ENCODE measurements around the gene CDK14. TPM values are rescaled to one million over a fixed set of nuclear protein-coding genes. Genes with fewer than 3 reads are reported as not detected.
A peak's percentile ranks its signal among the peaks of the same experiment; 100 is the strongest.

CDK14 gene
- total and polyA plus RNA-seq, 2 donors (not counting 1 experiment from before 2014, with no cell fraction given): 42.1 to 167 TPM

DNA sequence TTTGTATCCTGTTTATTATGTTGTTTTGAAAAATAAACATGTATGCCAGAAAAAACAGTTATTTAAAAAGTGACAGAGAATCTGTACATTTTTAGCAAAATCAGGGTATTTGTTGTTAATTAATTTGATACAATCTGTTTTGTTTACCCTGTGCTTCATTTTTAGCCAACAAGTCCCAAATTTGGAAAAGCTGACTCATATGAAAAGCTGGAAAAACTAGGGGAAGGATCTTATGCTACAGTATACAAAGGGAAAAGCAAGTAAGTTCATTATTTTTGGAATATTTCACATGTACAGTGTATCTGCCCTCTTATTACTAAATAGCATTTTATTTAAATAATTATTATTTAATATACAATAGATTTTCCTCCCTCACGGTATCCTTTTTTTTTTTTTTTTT is 151.4 kb downstream of the CDK14 start:
- TF ChIP-seq EZH2 (IDR thresholded peaks at IDR 0.05; ENCODE audit: borderline replicate concordance, insufficient read depth, low read depth, low read length, poor library complexity, severe bottlenecking) (no peak), CTCF (IDR thresholded peaks at IDR 0.05) (no peak)
- Histone ChIP-seq H3K27ac (ENCODE audit: low read length in 2 of 2) (no peak overlapping the region), H2AFZ (ENCODE audit: insufficient read depth, low read depth, low read length, poor library complexity, severe bottlenecking) (no peak overlapping the region), H4K20me1 (ENCODE audit: control insufficient read depth, insufficient read depth, low read length, poor library complexity, severe bottlenecking) (no peaks in the 10 kb centered on the region), H3K79me2 (ENCODE audit: control insufficient read depth, insufficient read depth, low read length) (peaks cover 91% of the 10 kb centered on the region), H3K4me2 (replicated peaks; ENCODE audit: low read depth, low read length, poor library complexity, severe bottlenecking) (no peak overlapping the region), H3K4me3 (ENCODE audit: control extremely low read depth in 1 of 5, extremely low read depth in 1 of 5, insufficient read depth in 1 of 5, low read depth in 2 of 5, low read length in 4 of 5) (no peak overlapping the region), H3K9me3 (ENCODE audit: control extremely low read depth in 1 of 3, control insufficient read depth in 2 of 3, insufficient read depth in 1 of 3, low read length in 2 of 3) (no peaks in the 10 kb centered on the region), H3K27me3 (replicated peaks in 1 of 4; ENCODE audit: control extremely low read depth in 1 of 4, control insufficient read depth in 3 of 4, insufficient read depth in 4 of 4, low read length in 3 of 4) (no peaks in the 10 kb centered on the region), H3K36me3 (replicated peaks in 1 of 2; ENCODE audit: control extremely low read depth in 1 of 2, control insufficient read depth in 1 of 2, extremely low read depth in 1 of 2, insufficient read depth in 2 of 2, low read length in 1 of 2) (peaks cover 0 to 14% of the 10 kb centered on the region in 2 experiments), H3K9ac (ENCODE audit: low read length) (no peak overlapping the region), H3K4me1 (ENCODE audit: control insufficient read depth in 2 of 2, insufficient read depth in 2 of 2, low read length in 2 of 2) (peaks cover 13 to 19% of the 10 kb centered on the region in 2 donors)
- WGBS (ENCODE audit: insufficient coverage): no CpG with 5 or more reads among the region's 1 CpG
- CTCF ChIA-PET: interaction anchor here (1.4 to 5.0 kb wide), 4 partner anchors 10 to 57 kb away, joined by 4 to 72 read pairs (median 6); no protein-coding TSS in a partner anchor
- POLR2A ChIA-PET: interaction anchor here (0.7 kb wide), 1 partner anchor 35 kb away, joined by 5 read pairs; no protein-coding TSS in a partner anchor
- Mint-ChIP-seq H3K27me3 (no peaks in the 10 kb centered on the region), H3K4me1 (peaks cover 49% of the 10 kb centered on the region), H3K4me3 (no peak overlapping the region), H3K27ac (peak overlapping the region; percentile 3), H3K9me3 (ENCODE audit: insufficient read depth) (no peaks in the 10 kb centered on the region)
- no peak for DNase-seq
- no peak for ATAC-seq (ENCODE audit: low read depth)
- intact Hi-C loops (cut with micrococcal nuclease): no loop called here

GRCh38 chr7:90749262-90749661 is 153.1 kb downstream of the CDK14 start:
- Histone ChIP-seq H3K4me2 (replicated peaks; ENCODE audit: low read depth, low read length, poor library complexity, severe bottlenecking) (peak overlapping the region; percentile 32), H3K79me2 (ENCODE audit: control insufficient read depth, insufficient read depth, low read length) (peaks cover 92% of the 10 kb centered on the region), H3K9ac (ENCODE audit: low read length) (no peak overlapping the region), H2AFZ (ENCODE audit: insufficient read depth, low read depth, low read length, poor library complexity, severe bottlenecking) (peak overlapping the region; percentile 5), H3K4me1 (ENCODE audit: control insufficient read depth in 2 of 2, insufficient read depth in 2 of 2, low read length in 2 of 2) (peaks cover 15 to 24% of the 10 kb centered on the region in 2 donors), H4K20me1 (ENCODE audit: control insufficient read depth, insufficient read depth, low read length, poor library complexity, severe bottlenecking) (no peaks in the 10 kb centered on the region), H3K36me3 (replicated peaks in 1 of 2; ENCODE audit: control extremely low read depth in 1 of 2, control insufficient read depth in 1 of 2, extremely low read depth in 1 of 2, insufficient read depth in 2 of 2, low read length in 1 of 2) (peaks cover 0 to 14% of the 10 kb centered on the region in 2 experiments), H3K4me3 (ENCODE audit: control extremely low read depth in 1 of 5, extremely low read depth in 1 of 5, insufficient read depth in 1 of 5, low read depth in 2 of 5, low read length in 4 of 5) (no peak overlapping the region), H3K27me3 (replicated peaks in 1 of 4; ENCODE audit: control extremely low read depth in 1 of 4, control insufficient read depth in 3 of 4, insufficient read depth in 4 of 4, low read length in 3 of 4) (no peaks in the 10 kb centered on the region), H3K9me3 (ENCODE audit: control extremely low read depth in 1 of 3, control insufficient read depth in 2 of 3, insufficient read depth in 1 of 3, low read length in 2 of 3) (no peaks in the 10 kb centered on the region), H3K27ac (ENCODE audit: low read length in 2 of 2) (no peak overlapping the region)
- Mint-ChIP-seq H3K27me3 (no peaks in the 10 kb centered on the region), H3K27ac (peak overlapping the region; percentile 54), H3K4me1 (peaks cover 66% of the 10 kb centered on the region), H3K9me3 (ENCODE audit: insufficient read depth) (peaks cover 4% of the 10 kb centered on the region), H3K4me3 (peak overlapping the region; percentile 52)
- POLR2A ChIA-PET: interaction anchor here (2.1 kb wide), 1 partner anchor 40 kb away, joined by 5 read pairs; no protein-coding TSS in a partner anchor
- ATAC-seq (ENCODE audit: low read depth): no peak
- no peak for DNase-seq
- CTCF ChIA-PET: interaction anchor here (0.8 to 5.0 kb wide), 13 partner anchors 9 to 294 kb away, joined by 3 to 72 read pairs (median 6); no protein-coding TSS in a partner anchor
- TF ChIP-seq CTCF (IDR thresholded peaks at IDR 0.05): no peak
- no peak for TF ChIP-seq EZH2 (IDR thresholded peaks at IDR 0.05; ENCODE audit: borderline replicate concordance, insufficient read depth, low read depth, low read length, poor library complexity, severe bottlenecking)
- intact Hi-C loops (cut with micrococcal nuclease): loop anchor here (2.0 kb wide), 1 partner anchor 40 kb away; no protein-coding TSS in a partner anchor
